AG04450 (cell line): ENCODE measurements around the gene MDN1. TPM values are rescaled to one million over a fixed set of nuclear protein-coding genes. Genes with fewer than 3 reads are reported as not detected.

Experiments
- CTCF ChIA-PET: fragments of 300-600, 350-600 bp; formaldehyde crosslinking; extraction: SDS; loops from one replicate; lab custom pipeline; 2022; ENCODE audit warnings: antibody characterized with exemption, inconsistent platforms; lab: Charles Lee
- POLR2A ChIA-PET: fragments of 350-600 bp; formaldehyde crosslinking; extraction: SDS; loops from one replicate; lab custom pipeline; 2021; ENCODE audit warnings: antibody characterized with exemption, inconsistent platforms; lab: Yijun Ruan, JAX
- DNase-seq: peaks from one replicate; pipeline ENCODE4 v3.0.0-alpha.2; 2011; ENCODE audit warnings: low read depth, low spot score
- H3K27ac ChIP-seq: one replicate; pipeline ENCODE4 v1.5.1; 2012; ENCODE audit warnings: low read depth, low read length, control low read depth
- H3K27me3 ChIP-seq: one replicate; pipeline ENCODE4 v1.6.0; 2012; ENCODE audit warnings: low read length; ENCODE audit not compliant: control insufficient read depth, insufficient read depth
- H3K4me3 ChIP-seq: 2 replicates; pipeline ENCODE4 v1.5.1; 2011; ENCODE audit warnings: mild to moderate bottlenecking, low read depth, low read length, control low read depth
- H3K9me3 ChIP-seq: 2 replicates; pipeline ENCODE4 v1.5.1; 2012; ENCODE audit warnings: low read length; ENCODE audit not compliant: control insufficient read depth, insufficient read depth
- polyA plus RNA-seq: library from polyadenylated mRNA; depleted of rRNA; stranded (reverse); fragments of >200 nt; gene quantifications from 2 replicates; pipeline ENCODE4 v1.2.3, GENCODE V29; 2011
- TF ChIP-seq, protein P1 (sequence below): IDR thresholded peaks from 2 replicates; pipeline ENCODE4 v1.5.1; 2011; ENCODE audit warnings: low read depth, low read length, control low read depth, inconsistent platforms

The MDN1 gene
- polyA plus RNA-seq, 1 experiment, result 15.8 TPM

DNA sequence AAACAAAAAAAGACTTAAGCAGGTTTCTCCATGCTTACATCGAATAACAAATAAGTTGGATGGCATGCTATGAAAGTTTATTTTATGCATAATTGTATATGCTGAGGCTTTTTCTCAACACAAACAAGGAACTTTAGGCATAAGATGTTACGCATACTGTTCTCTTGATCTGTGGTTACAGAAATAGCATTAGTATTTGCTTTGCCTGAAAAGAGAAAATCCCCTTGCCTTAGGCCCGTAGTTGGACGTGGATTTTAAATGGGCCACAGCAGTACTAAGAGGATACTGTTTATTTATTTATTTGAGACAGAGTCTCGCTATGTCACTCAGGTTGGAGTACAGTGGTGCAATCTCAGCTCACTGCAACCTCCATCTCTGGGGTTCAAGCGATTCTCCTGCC is 200.0 kb downstream of the MDN1 start:
- Histone ChIP-seq H3K27me3 (peaks cover 5% of the 10 kb centered on the region), H3K4me3 (no peak overlapping the region), H3K9me3 (no peaks in the 10 kb centered on the region), H3K27ac (no peak overlapping the region)
- ChIA-PET CTCF (no interaction called here), POLR2A (no interaction called here)
- TF ChIP-seq, protein P1, sequence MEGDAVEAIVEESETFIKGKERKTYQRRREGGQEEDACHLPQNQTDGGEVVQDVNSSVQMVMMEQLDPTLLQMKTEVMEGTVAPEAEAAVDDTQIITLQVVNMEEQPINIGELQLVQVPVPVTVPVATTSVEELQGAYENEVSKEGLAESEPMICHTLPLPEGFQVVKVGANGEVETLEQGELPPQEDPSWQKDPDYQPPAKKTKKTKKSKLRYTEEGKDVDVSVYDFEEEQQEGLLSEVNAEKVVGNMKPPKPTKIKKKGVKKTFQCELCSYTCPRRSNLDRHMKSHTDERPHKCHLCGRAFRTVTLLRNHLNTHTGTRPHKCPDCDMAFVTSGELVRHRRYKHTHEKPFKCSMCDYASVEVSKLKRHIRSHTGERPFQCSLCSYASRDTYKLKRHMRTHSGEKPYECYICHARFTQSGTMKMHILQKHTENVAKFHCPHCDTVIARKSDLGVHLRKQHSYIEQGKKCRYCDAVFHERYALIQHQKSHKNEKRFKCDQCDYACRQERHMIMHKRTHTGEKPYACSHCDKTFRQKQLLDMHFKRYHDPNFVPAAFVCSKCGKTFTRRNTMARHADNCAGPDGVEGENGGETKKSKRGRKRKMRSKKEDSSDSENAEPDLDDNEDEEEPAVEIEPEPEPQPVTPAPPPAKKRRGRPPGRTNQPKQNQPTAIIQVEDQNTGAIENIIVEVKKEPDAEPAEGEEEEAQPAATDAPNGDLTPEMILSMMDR, result no peak
- DNase-seq, result no peak

DNA sequence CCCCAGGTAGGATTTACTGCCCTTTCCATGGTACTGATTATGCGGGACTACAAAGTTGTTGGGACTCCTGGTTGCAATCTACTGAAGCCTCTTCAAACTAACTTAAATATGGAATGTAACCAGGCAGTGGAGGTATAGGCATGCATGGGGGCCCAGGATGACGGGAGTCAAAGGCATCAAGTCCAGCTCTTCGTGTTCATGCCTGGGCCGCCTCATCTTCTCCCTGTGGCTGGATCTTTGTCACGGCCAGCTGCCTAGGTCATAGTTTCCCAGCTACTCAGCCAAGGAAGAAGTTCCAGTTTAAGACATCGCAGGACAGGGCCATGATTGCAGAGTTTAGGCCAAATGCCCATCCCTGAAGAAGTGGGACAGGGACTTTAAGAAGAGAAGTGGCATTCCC is 201.6 kb downstream of the MDN1 start:
- Histone ChIP-seq H3K27ac (no peak overlapping the region), H3K4me3 (no peak overlapping the region), H3K27me3 (peaks cover 3% of the 10 kb centered on the region), H3K9me3 (no peaks in the 10 kb centered on the region)
- ChIA-PET CTCF (interaction anchor here (0.9 kb wide), 1 partner anchor 9 kb away, joined by 4 read pairs; no protein-coding TSS in a partner anchor), POLR2A (no interaction called here)
- no peak for DNase-seq
- TF ChIP-seq, protein P1, result no peak

DNA sequence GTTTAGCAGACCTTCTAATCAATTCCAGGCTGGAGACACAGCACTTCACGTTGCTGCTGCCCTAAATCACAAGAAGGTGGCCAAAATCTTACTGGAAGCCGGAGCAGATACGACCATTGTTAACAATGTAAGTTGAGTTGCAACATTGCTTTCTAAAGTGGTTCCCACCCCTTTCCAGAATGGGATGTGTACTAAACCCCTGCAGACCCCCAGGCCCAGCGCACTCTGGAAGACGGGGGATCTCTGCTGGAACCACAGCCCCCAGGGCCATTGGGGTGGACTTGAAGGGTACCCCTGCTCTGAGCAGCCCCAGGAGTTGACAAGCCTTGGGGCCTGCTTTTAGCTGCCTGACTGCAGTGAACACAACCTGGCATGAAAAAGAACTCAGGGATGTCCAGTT is 203.1 kb downstream of the MDN1 start:
- Histone ChIP-seq H3K4me3 (no peak overlapping the region), H3K9me3 (no peaks in the 10 kb centered on the region), H3K27me3 (no peaks in the 10 kb centered on the region), H3K27ac (no peak overlapping the region)
- POLR2A ChIA-PET, result no interaction called here
- CTCF ChIA-PET, result interaction anchor here (0.8 kb wide), 1 partner anchor 244 kb away, joined by 3 read pairs; no protein-coding TSS in a partner anchor
- no peak for DNase-seq
- TF ChIP-seq, protein P1, result no peak

DNA sequence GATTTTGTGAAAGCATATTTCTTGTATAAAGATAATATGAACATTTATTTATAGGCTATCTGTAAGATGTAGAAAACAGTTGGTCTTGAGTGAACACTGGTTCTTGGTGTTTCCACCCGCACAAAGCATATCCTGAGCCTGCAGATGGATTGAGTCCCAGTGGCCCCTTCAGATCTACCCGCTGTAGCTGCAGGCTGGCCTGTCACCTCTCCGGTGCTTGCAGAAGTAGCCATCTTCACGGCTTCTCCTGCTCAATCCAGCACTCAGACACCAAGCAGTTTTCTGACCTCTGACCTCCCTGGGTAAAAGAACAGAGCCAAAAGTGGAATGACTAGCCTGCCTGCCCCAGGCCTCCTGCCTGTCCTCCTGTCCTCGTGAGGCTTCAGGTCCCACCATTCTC is 203.7 kb downstream of the MDN1 start:
- TF ChIP-seq, protein P1, result no peak
- DNase-seq, result no peak
- Histone ChIP-seq H3K27ac (no peak overlapping the region), H3K4me3 (no peak overlapping the region), H3K9me3 (no peaks in the 10 kb centered on the region), H3K27me3 (no peaks in the 10 kb centered on the region)
- ChIA-PET POLR2A (no interaction called here), CTCF (no interaction called here)

DNA sequence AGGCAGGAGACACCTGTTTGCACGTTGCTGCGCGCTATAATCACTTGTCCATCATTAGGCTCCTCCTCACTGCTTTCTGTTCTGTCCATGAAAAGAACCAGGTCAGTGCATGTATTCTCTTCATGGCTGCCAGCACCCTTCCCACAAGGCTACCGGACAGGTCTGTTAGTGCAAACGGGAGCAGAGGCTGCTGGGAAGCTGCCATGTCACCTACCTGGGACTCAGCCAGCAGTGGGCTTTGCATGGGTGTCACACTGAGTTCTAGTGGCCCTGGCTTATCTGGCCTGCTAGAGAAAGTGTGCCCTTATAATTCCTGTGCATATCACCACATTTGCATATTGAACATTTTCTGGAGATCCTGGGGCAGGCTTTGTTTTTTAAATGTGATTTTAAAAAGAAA is 205.8 kb downstream of the MDN1 start:
- Histone ChIP-seq H3K9me3 (no peaks in the 10 kb centered on the region), H3K4me3 (no peak overlapping the region), H3K27me3 (no peaks in the 10 kb centered on the region), H3K27ac (no peak overlapping the region)
- TF ChIP-seq, protein P1, result no peak
- ChIA-PET POLR2A (no interaction called here), CTCF (interaction anchor here (1.8 kb wide), 1 partner anchor 241 kb away, joined by 6 read pairs; no protein-coding TSS in a partner anchor)
- DNase-seq, result no peak
